Suprapubic skin (tissue), 4 donors: ENCODE data around the gene PHF5A.

Experiments
- EP300 ChIP-seq: sonication (generic); formaldehyde crosslinking; IDR thresholded peaks from one replicate; pipeline ENCODE4 v1.6.1; 2017; ENCODE audit warnings: antibody characterized with exemption
- POLR2A ChIP-seq, 2 donors: fragments of 450-650 bp; IDR thresholded peaks; one replicate each; pipeline ENCODE4 v1.6.1; 2017; ENCODE audit warnings: antibody characterized with exemption in 2 of 2, mild to moderate bottlenecking in 2 of 2, moderate library complexity in 2 of 2
- POLR2AphosphoS5 ChIP-seq, 3 donors: sonication (generic); formaldehyde crosslinking; IDR thresholded peaks; one replicate each; pipeline ENCODE4 v1.6.1; 2017; ENCODE audit warnings: antibody characterized with exemption in 3 of 3
- TF ChIP-seq, protein P1 (sequence below), 2 donors: fragments of 200-600 bp in 1 of 2; fragments of 450-650 bp in 1 of 2; sonication (generic) in 1 of 2; IDR thresholded peaks; one replicate each; pipeline ENCODE4 v1.5.1; 2016 to 2019; ENCODE audit warnings: antibody characterized with exemption in 2 of 2, mild to moderate bottlenecking in 1 of 2, moderate library complexity in 1 of 2

DNA sequence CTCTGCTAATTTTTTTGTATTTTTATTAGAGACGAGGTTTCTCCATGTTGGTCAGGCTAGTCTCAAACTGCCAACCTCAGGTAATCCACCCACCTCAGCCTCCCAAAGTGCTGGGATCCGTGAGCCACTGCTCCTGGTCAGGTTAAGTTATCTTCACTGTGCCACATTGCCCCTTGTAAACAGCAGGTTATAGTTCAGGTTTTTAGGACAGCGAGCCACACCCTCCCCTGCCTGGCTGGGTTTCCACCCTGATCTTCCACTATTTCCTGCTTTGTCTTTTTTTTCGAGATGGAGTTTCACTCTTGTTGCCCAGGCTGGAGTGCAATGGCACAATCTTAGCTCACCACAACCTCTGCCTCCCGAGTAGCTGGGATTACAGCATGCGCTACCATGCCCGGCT lies 16.5 kb upstream of the PHF5A start:
- TF ChIP-seq, protein P1, sequence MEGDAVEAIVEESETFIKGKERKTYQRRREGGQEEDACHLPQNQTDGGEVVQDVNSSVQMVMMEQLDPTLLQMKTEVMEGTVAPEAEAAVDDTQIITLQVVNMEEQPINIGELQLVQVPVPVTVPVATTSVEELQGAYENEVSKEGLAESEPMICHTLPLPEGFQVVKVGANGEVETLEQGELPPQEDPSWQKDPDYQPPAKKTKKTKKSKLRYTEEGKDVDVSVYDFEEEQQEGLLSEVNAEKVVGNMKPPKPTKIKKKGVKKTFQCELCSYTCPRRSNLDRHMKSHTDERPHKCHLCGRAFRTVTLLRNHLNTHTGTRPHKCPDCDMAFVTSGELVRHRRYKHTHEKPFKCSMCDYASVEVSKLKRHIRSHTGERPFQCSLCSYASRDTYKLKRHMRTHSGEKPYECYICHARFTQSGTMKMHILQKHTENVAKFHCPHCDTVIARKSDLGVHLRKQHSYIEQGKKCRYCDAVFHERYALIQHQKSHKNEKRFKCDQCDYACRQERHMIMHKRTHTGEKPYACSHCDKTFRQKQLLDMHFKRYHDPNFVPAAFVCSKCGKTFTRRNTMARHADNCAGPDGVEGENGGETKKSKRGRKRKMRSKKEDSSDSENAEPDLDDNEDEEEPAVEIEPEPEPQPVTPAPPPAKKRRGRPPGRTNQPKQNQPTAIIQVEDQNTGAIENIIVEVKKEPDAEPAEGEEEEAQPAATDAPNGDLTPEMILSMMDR (IDR thresholded peaks at IDR 0.05) = no peak
- TF ChIP-seq POLR2AphosphoS5 (IDR thresholded peaks at IDR 0.05) = no peak
- TF ChIP-seq EP300 = no peak
- TF ChIP-seq POLR2A (IDR thresholded peaks at IDR 0.05) = no peak
